ENCODE measurements around the gene S100P. TPM values are rescaled to one million over a fixed set of nuclear protein-coding genes. Genes with fewer than 3 reads are reported as not detected.
A peak's percentile ranks its signal among the peaks of the same experiment; 100 is the strongest.

The S100P gene
- total RNA-seq, 2 experiments from 2014 or later: 0.37 to 2.5 TPM

DNA sequence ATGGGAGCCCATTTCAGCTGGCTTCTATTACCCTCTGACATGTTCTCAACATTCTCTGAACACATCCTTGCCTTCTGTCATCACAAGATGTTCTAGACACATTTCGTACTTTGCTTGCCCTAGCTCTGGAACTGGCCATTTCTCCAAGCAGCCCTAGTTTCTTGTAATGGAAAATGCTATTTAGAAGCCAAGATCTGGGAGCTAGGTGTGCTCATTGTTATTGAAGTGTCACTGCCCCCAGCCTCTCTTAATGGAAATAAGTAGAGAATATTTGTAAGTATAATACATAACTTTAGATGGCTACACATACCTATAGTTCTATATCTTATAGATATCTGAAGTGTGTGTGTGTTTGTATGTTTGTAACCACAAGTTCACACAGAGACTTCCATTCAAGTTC lies 9.1 kb downstream of the S100P start:
- no peaks in the 10 kb centered on the region for H3K27me3 Mint-ChIP-seq
- H3K4me3 Mint-ChIP-seq: no peak overlapping the region
- peaks cover 52% of the 10 kb centered on the region for H3K36me3 Mint-ChIP-seq
- H3K4me1 Mint-ChIP-seq: peaks cover 43% of the 10 kb centered on the region
- no peaks in the 10 kb centered on the region for H3K9me3 Mint-ChIP-seq
- H3K27ac Mint-ChIP-seq: no peak overlapping the region
- no peak for DNase-seq

DNA sequence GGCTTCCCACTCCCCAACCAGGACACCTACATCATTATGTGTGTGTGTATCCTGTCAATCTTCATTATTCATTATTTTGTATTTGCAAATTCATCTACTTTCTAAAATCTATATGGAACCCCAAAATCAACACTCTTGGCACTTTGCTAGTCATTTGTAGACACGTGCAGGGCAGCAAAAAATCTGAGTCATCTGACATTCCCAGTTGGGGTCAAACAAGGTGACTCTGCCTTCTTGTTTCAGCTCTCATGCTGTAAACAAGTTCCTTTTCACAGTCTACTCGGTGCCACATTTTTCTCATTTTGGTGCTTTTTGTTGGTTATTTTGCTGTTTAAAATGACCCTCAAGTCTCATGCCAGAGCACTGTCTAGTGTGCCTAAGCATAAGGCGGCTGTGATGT lies 10.1 kb downstream of the S100P start:
- DNase-seq: no peak
- H3K4me1 Mint-ChIP-seq: peaks cover 51% of the 10 kb centered on the region
- H3K27ac Mint-ChIP-seq: peak overlapping the region; percentile 65
- peaks cover 61% of the 10 kb centered on the region for H3K36me3 Mint-ChIP-seq
- no peak overlapping the region for H3K4me3 Mint-ChIP-seq
- H3K27me3 Mint-ChIP-seq: no peaks in the 10 kb centered on the region
- H3K9me3 Mint-ChIP-seq: no peaks in the 10 kb centered on the region

DNA sequence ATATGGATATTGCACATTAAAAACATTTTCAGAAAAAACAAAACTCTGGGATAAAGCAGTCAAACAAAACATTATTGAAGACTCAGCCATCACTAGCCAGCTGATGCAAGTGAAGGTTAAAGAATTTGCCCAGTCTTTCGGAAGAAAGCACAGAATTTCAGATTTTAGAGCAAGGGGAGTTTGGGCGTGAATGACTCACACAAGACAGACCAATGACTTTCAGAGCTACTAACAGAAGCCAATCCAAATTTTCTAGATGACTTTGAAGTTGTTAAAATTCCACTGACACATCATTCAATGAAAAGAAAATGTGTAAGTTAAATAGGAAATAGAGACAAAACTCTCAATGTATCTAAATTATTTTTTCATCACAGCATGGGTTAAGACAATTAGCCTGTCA lies 12.0 kb downstream of the S100P start:
- Mint-ChIP-seq H3K4me1 (peaks cover 52% of the 10 kb centered on the region), H3K36me3 (peaks cover 59% of the 10 kb centered on the region), H3K4me3 (peak overlapping the region; percentile 20), H3K9me3 (peaks cover under 1% of the 10 kb centered on the region), H3K27ac (peak overlapping the region; percentile 65), H3K27me3 (no peaks in the 10 kb centered on the region)
- DNase-seq: no peak

DNA sequence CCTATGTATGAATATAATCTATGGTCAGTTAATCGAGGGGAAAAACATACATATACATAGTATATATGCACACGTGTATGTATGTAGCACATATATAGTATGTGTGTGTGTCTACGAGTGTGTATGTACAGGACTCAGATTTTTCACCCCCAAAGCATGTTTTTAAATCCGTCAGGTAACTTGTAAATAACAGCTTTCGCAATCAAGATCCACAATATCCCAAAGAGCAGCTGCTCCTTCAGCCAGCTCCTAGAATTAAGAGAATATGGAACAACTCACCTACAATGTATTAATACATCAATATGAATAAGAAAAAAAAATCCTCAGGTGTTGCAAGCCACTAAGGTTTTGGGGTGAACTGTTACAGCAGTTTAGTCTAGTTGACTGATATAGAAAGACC lies 12.5 kb downstream of the S100P start:
- H3K36me3 Mint-ChIP-seq: peaks cover 59% of the 10 kb centered on the region
- H3K27me3 Mint-ChIP-seq: no peaks in the 10 kb centered on the region
- peaks cover 56% of the 10 kb centered on the region for H3K4me1 Mint-ChIP-seq
- H3K27ac Mint-ChIP-seq: peak overlapping the region; percentile 65
- H3K9me3 Mint-ChIP-seq: peaks cover 5% of the 10 kb centered on the region
- peak overlapping the region; percentile 43 for H3K4me3 Mint-ChIP-seq
- no peak for DNase-seq

DNA sequence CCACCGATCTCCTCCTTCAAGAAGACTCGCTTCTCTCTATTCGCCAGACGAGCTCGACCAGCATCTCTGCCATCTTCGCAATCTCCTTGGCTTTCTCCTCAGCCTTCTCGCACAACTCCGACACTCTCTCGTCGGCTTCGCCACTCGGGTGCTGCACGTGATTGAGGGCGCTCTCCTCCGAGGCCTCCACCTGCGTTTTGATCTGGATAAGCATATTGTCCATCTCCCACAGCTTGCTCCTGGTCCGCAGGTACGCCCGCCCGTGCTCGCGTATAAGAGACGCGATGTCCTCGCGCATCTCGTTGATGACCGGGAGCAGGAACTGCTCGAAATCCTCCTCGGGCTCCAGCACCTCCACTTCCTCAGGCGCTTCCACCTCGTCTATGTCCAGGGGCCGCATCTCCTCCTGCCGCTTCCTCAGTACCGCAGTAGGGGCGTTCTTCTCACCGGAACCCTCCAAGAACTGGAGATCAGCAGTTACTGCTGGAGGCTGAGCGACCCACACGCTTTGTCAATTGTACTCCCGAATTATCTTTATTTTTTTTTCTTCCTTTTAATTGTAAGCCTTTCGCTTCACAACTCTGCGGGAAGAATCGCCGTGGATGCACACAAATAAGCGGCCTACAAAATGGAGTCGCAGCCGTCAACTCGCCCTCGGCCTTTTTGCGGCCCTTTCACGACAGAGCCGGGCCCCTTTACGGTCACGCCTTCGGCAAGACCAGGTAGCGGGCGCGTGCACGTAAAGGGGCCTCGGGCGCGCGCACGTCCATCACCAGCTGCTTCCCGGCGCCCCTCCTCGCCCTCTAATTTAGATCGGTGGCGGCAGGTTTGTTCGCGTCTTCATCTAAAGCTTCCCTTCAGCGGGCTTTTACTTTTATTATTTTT lies 15.8 kb downstream of the S100P start, which contains the start of gene MRFAP1L1:
MRFAP1L1 (minus strand) TSS at position 636 of the 885 bp plus-strand sequence; CDS start at position 400, 236 bp downstream.
- peaks cover 42% of the 10 kb centered on the region for H3K36me3 Mint-ChIP-seq
- H3K9me3 Mint-ChIP-seq: peaks cover 6% of the 10 kb centered on the region
- H3K4me3 Mint-ChIP-seq: peak within 1 kb of the TSS; percentile 99
- peak within 1 kb of the TSS; percentile 93 for H3K27ac Mint-ChIP-seq
- no peaks in the 10 kb centered on the region for H3K27me3 Mint-ChIP-seq
- peak; percentile 97 for DNase-seq
- peaks cover 47% of the 10 kb centered on the region for H3K4me1 Mint-ChIP-seq

DNA sequence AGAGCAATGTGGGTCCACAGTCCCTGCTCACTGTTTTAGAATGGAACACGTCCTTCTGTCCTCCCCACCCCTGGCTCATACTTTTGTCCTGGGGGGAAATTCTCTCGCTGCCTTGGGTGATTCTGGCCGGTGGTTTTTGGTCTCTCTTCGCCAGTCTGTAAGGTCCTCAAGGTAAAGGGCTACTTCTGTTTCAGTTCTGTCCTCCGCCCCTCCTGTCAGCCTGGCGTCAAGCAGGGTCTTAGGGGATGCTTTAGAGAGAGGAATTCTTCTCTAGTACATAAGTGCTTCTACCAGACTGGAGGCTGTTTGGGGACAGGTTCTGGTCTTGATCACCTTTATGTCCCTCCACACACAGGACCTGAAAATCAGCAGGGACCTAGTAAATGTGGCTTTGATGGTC lies 16.6 kb downstream of the S100P start:
- peak overlapping the region; percentile 70 for H3K27ac Mint-ChIP-seq
- peaks cover 35% of the 10 kb centered on the region for H3K36me3 Mint-ChIP-seq
- DNase-seq: no peak
- H3K4me3 Mint-ChIP-seq: peak overlapping the region; percentile 99
- H3K9me3 Mint-ChIP-seq: peaks cover 6% of the 10 kb centered on the region
- H3K27me3 Mint-ChIP-seq: no peaks in the 10 kb centered on the region
- peaks cover 41% of the 10 kb centered on the region for H3K4me1 Mint-ChIP-seq

DNA sequence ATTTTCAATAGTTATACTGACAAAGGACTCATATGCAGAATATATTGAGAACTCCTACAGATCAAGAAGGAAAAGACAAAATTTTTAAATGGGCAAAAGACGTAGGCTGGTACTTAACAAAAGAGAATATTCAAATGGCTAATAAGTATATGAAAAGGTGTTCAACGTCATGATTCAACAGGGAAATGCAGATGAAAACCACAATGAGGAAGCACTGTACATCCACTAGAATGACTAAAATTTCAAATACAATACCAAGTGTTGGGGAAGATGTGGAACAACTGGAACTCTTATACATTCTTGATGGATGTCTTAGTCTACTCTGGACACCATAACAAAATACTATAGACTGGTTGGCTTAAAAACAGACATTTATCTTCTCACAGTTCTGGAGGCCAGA lies 17.3 kb downstream of the S100P start:
- peaks cover 40% of the 10 kb centered on the region for H3K4me1 Mint-ChIP-seq
- H3K27me3 Mint-ChIP-seq: no peaks in the 10 kb centered on the region
- H3K27ac Mint-ChIP-seq: no peak overlapping the region
- no peak for DNase-seq
- H3K4me3 Mint-ChIP-seq: no peak overlapping the region
- peaks cover 29% of the 10 kb centered on the region for H3K36me3 Mint-ChIP-seq
- peaks cover 6% of the 10 kb centered on the region for H3K9me3 Mint-ChIP-seq

DNA sequence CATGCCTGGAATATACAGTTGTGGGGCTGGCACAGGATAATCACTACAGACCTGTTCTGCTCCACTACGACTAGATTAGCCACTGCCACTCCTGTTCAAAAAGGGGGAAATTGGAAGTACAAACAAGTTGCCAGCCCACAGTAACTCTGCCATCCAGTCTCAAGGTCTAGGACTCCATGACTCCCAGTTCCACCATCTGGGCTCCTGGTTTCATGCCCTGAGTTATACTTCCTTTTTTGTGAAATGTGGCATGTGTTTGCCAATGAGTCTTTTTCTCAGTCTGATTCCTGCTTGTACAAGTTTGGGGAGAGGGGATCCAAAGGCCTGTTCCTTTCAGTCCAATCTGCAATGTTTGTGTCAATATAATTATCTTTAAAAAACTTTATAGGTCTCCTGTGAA lies 21.3 kb downstream of the S100P start:
- DNase-seq: no peak
- Mint-ChIP-seq H3K4me1 (peaks cover 29% of the 10 kb centered on the region), H3K27me3 (no peaks in the 10 kb centered on the region), H3K36me3 (peaks cover 7% of the 10 kb centered on the region), H3K9me3 (peaks cover 6% of the 10 kb centered on the region), H3K27ac (no peak overlapping the region), H3K4me3 (peak overlapping the region; percentile 23)

DNA sequence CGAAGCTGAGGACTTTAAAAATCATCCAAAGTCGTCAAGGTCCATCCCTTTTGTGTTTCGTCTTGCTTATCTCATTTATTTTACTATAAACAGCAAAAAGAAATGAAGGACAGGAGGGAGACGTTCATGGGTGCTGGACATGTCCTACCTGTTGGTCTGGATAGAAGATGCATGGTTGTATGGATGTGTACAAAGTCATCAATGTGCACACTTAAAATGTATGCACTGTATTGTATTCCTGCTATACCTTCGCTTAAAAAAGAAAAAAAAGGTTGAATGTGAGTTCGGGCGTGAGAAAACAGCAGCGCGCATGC lies 22.0 kb downstream of the S100P start:
- Mint-ChIP-seq H3K4me1 (peaks cover 29% of the 10 kb centered on the region), H3K36me3 (peaks cover 7% of the 10 kb centered on the region), H3K27me3 (no peaks in the 10 kb centered on the region), H3K27ac (peak overlapping the region; percentile 92), H3K4me3 (peak overlapping the region; percentile 92), H3K9me3 (peaks cover 6% of the 10 kb centered on the region)
- DNase-seq: no peak

DNA sequence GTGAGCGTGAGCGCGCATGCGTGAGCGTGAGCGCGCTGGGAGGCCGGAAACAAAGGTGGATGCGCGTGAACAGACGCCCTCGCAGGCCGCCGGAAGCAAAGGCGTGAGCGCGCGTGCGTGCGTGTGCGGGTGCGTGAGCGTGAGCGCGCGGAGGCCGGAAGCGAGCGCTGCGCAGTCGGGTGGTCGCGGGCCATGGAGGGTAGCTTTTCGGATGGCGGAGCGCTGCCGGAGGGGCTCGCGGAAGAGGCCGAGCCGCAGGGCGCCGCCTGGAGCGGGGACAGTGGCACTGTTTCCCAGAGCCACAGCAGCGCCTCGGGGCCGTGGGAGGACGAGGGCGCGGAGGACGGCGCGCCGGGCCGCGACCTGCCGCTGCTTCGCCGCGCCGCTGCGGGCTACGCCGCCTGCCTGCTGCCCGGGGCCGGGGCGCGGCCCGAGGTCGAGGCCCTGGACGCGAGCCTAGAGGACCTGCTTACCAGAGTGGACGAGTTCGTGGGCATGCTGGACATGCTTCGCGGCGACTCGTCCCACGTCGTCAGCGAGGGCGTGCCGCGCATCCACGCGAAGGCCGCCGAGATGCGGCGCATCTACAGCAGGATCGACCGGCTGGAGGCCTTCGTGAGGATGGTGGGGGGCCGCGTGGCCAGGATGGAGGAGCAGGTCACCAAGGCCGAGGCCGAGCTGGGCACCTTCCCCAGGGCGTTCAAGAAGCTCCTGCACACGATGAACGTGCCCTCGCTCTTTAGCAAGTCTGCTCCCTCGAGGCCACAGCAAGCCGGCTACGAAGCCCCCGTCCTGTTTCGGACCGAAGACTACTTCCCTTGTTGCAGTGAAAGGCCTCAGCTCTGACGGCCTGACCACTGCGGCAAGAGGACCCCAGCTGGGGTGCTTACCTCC lies 22.6 kb downstream of the S100P start, which contains the start of gene BLOC1S4:
BLOC1S4 (plus strand) TSS at position 157 of the 894 bp plus-strand sequence; CDS start at position 193, 36 bp downstream.
- Mint-ChIP-seq H3K27ac (peak within 1 kb of the TSS; percentile 92), H3K4me3 (peak within 1 kb of the TSS; percentile 92), H3K27me3 (no peaks in the 10 kb centered on the region), H3K9me3 (peaks cover 1% of the 10 kb centered on the region), H3K36me3 (peaks cover 4% of the 10 kb centered on the region), H3K4me1 (peaks cover 25% of the 10 kb centered on the region)
- DNase-seq: peak; percentile 91

DNA sequence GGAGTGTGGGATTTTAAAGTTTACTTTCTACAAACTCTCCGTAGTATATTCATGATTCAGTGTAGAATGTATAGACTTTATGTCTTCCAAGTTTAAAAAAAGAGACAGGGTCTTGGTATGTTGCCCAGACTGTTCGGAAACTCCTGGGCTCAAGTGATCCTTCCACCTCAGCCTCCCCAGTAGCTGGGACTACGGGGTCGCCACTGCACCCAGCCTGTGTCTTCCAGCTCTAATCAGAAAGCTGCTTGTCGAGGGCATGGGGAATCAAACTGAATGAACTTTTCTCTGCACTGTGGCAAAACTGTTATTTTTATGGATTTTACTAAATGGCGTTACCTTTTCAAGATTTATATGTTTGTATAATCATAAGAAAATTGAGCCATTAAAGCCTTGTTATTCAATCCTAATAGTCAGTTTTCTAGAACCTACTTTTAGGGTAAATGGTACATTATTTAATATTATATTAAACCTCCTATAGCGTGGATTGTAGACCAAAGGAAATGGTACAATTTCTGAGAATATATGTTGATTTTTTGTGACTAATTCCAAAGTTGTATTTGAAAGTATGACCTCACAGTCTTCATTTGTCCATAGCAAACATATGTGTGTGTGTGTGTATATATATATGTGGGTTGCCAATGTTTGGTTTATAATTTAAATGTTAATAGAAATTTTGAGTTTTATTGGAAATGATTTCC lies 23.4 kb downstream of the S100P start:
- H3K9me3 Mint-ChIP-seq: peaks cover 1% of the 10 kb centered on the region
- DNase-seq: no peak
- peak overlapping the region; percentile 92 for H3K4me3 Mint-ChIP-seq
- peaks cover 25% of the 10 kb centered on the region for H3K4me1 Mint-ChIP-seq
- no peaks in the 10 kb centered on the region for H3K27me3 Mint-ChIP-seq
- peak overlapping the region; percentile 92 for H3K27ac Mint-ChIP-seq
- H3K36me3 Mint-ChIP-seq: peaks cover 4% of the 10 kb centered on the region

DNA sequence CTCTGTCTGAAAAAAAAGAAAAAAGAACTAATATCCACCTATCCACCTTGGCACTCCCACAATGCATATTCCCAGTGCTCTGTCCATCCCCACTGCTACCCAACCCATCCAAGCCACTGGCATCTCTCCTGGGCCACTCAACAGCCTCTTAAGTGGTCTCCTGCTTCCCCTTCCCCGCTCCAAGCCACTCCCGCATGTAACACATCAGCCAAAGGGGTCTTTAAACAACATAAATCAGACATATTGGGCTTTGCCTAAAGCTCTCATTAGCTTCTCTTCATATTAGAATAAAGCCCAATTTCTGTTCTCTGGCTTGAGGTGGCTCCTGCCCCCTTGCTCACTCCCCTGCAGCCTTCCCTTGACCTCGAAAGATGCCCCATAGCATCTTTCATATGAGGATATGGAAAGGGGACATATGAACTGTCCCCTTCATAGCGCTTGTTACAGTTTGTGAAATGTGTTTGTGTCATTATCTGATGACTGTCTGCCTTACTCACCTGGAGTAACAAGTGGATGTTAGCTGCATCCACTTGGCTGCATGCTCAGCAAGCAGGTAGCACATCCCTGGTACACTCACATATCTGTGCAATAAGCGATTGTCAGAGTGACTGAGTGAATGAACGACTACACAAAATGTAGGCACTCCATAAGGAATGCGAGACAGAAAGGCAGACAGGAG lies 25.4 kb downstream of the S100P start:
- no peak for DNase-seq
- H3K27ac Mint-ChIP-seq: peak overlapping the region; percentile 52
- H3K9me3 Mint-ChIP-seq: no peaks in the 10 kb centered on the region
- no peak overlapping the region for H3K4me3 Mint-ChIP-seq
- no peaks in the 10 kb centered on the region for H3K27me3 Mint-ChIP-seq
- H3K36me3 Mint-ChIP-seq: peaks cover 4% of the 10 kb centered on the region
- peaks cover 25% of the 10 kb centered on the region for H3K4me1 Mint-ChIP-seq

DNA sequence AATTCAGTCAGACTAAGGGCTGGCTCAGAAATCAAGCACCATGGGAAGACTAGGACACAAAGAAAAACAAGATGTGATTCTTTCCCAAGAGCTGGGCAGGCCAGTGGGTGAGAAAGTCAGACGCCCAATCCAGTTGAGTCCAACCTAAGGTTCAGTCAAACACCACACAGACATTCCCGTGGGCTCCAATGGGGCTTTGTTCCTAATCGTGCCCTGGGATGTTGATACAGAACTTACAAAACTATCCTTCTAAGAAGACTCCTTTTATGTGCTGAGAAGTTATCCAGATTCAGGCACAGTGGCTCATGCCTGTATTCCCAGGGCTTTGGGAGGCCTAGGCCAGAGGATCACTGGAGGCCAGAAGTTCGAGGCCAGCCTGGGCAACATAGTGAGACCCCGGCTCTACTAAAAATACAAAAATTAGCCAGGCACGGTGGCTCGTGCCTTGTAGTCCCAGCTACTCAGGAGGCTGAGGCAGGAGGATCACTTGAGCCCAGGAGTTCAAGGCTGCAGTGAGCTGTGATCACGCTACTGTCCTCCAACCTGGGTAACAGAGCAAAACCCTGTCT lies 26.0 kb downstream of the S100P start:
- peaks cover 25% of the 10 kb centered on the region for H3K4me1 Mint-ChIP-seq
- H3K4me3 Mint-ChIP-seq: no peak overlapping the region
- peaks cover 4% of the 10 kb centered on the region for H3K36me3 Mint-ChIP-seq
- no peak for DNase-seq
- H3K27me3 Mint-ChIP-seq: no peaks in the 10 kb centered on the region
- no peak overlapping the region for H3K27ac Mint-ChIP-seq
- no peaks in the 10 kb centered on the region for H3K9me3 Mint-ChIP-seq

DNA sequence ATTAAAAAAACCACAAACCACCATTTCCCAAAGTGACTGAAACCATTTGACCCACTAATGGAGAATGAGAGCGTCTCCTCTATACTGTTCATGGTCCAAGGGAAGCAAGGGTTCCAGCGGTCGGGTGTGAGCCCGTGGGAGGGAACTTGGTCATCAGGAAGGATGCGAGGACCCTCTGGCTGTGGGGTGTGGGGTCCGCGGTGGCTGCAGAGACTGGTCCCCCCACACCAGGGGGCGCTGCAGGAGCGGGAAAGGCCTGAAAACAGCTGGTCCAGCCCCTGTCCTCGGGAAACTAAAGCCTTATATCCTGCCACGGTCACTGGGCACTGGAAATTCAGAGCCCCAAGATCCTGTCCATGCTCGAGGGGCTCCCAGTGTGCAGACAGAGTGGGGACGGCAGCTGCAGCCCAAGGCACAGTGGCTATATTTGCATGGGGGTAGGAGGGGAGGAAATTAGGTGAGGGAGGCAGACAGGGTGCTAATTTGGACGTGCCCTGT lies 26.6 kb downstream of the S100P start:
- Mint-ChIP-seq H3K27me3 (no peaks in the 10 kb centered on the region), H3K9me3 (no peaks in the 10 kb centered on the region), H3K27ac (no peak overlapping the region), H3K36me3 (peaks cover 4% of the 10 kb centered on the region), H3K4me1 (peaks cover 24% of the 10 kb centered on the region), H3K4me3 (no peak overlapping the region)
- peak; percentile 82 for DNase-seq
